ENCODE measurements around the gene TMCO4. TPM values are rescaled to one million over a fixed set of nuclear protein-coding genes. Genes with fewer than 3 reads are reported as not detected.
A peak's percentile ranks its signal among the peaks of the same experiment; 100 is the strongest.
"Not testable (repeated sequence)": the region's sequence is repeated elsewhere in the genome, so short reads cannot be mapped to it uniquely, and the experiment has no call there.

Gene TMCO4
- total RNA-seq, 1 experiment from 2014 or later = 7.2 TPM

DNA sequence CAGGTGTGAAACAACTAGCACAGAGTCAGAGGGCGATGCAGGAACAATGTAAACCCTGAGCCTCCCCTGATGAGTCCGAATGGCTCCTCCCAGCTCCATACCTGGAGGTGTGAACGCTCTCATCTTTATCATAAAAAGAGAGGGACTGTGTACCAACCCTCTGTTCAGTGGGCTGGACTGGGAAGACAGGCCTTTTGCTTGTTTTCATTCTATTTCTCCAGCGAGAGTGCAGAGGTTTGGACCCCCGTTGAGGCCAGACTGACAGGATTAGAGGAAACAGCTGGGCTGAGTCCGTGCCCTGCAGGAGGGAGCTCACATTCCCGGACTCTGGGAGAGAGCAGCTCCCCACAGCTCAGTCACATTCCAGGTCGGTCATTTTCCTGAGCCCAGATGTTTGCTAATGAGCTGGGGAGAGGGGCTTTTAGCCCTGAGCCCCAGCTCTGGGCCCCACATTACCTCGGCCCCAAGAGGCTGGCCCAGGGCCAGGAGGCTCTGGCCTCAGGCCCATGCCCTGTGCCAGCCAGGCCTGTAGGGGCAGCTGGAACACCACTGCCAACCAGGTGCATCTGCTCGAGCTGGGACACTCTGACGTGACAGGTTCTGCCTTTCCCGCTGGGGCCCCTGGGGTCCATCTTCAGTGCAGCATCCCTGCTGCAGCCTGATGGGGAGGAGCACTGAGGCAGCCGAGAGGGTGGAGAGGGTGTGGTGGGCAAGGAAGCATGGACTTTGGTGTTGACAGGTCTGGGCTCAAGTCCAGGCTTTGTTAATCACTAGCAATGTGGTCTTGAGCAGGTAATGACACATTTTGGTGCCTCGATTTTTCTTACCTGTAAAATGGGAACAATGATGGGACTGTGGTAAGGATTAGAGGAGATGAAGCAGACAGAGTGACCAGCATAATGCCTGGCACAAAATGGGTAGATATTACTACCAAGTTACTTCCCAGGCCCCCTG is 159.1 kb downstream of the TMCO4 start:
- DNase-seq (ENCODE audit: low spot score) = peak; percentile 73
- Mint-ChIP-seq H3K27me3 (ENCODE audit: low read depth) (peaks cover 44% of the 10 kb centered on the region), H3K4me1 (peaks cover 21% of the 10 kb centered on the region), H3K27ac (no peak overlapping the region), H3K9me3 (no peaks in the 10 kb centered on the region), H3K36me3 (no peaks in the 10 kb centered on the region), H3K4me3 (no peak overlapping the region)
- peak; percentile 49 for ATAC-seq
- TF ChIP-seq ZNF423 (CRISPR knock-in tag; IDR thresholded peaks at IDR 0.05) (peak; percentile 35; the same call in 1 of the 2 replicates), CBFB (CRISPR knock-in tag; IDR thresholded peaks at IDR 0.05; ENCODE audit: low read depth) (no peak)
- TF ChIP-seq, protein P1, sequence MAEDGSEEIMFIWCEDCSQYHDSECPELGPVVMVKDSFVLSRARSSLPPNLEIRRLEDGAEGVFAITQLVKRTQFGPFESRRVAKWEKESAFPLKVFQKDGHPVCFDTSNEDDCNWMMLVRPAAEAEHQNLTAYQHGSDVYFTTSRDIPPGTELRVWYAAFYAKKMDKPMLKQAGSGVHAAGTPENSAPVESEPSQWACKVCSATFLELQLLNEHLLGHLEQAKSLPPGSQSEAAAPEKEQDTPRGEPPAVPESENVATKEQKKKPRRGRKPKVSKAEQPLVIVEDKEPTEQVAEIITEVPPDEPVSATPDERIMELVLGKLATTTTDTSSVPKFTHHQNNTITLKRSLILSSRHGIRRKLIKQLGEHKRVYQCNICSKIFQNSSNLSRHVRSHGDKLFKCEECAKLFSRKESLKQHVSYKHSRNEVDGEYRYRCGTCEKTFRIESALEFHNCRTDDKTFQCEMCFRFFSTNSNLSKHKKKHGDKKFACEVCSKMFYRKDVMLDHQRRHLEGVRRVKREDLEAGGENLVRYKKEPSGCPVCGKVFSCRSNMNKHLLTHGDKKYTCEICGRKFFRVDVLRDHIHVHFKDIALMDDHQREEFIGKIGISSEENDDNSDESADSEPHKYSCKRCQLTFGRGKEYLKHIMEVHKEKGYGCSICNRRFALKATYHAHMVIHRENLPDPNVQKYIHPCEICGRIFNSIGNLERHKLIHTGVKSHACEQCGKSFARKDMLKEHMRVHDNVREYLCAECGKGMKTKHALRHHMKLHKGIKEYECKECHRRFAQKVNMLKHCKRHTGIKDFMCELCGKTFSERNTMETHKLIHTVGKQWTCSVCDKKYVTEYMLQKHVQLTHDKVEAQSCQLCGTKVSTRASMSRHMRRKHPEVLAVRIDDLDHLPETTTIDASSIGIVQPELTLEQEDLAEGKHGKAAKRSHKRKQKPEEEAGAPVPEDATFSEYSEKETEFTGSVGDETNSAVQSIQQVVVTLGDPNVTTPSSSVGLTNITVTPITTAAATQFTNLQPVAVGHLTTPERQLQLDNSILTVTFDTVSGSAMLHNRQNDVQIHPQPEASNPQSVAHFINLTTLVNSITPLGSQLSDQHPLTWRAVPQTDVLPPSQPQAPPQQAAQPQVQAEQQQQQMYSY (CRISPR knock-in tag; IDR thresholded peaks at IDR 0.05) = 0 out of 2 replicates have a peak, but pooled peaks have one; percentile 11
- ChIA-PET CTCF (interaction anchor here (0.5 to 3.2 kb wide), 22 partner anchors 8 to 350 kb away, joined by 3 to 23 read pairs (median 4); partner anchors contain the start of gene SLC66A1), POLR2A (interaction anchor here (0.9 kb wide), 2 partner anchors 11 to 155 kb away, joined by 3 to 5 read pairs; partner anchors contain the start of gene CAPZB)

DNA sequence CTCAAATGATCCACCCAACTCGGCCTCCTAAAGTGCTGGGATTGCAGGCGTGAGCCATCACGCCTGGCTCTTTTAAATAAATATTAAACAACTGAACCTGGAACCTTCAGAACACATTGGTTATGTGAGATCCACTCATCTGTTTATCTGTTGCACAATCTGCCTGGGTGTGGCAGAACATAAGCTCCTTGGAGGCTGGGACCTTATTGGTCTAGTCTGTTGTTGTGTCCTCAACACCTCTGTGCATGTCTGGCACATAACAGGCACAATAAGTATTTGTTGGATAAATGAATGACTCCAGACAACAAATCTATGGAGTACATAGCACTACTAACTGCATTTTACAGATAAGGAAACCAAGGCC is 159.7 kb downstream of the TMCO4 start:
- Mint-ChIP-seq H3K36me3 (no peaks in the 10 kb centered on the region), H3K4me1 (peaks cover 20% of the 10 kb centered on the region), H3K4me3 (no peak overlapping the region), H3K27me3 (ENCODE audit: low read depth) (peaks cover 38% of the 10 kb centered on the region), H3K9me3 (no peaks in the 10 kb centered on the region), H3K27ac (no peak overlapping the region)
- no peak for DNase-seq (ENCODE audit: low spot score)
- ATAC-seq = no peak
- TF ChIP-seq ZNF219 (CRISPR knock-in tag; IDR thresholded peaks at IDR 0.05; ENCODE audit: borderline replicate concordance) (no peak), ZNF416 (CRISPR knock-in tag; IDR thresholded peaks at IDR 0.05) (no peak), ZNF671 (CRISPR knock-in tag; IDR thresholded peaks at IDR 0.05) (no peak), MYBL2 (CRISPR knock-in tag; IDR thresholded peaks at IDR 0.05) (no peak), ATF1 (CRISPR knock-in tag; IDR thresholded peaks at IDR 0.05) (no peak), RELA (CRISPR knock-in tag; IDR thresholded peaks at IDR 0.05; ENCODE audit: borderline replicate concordance) (no peak)
- TF ChIP-seq, protein P2, sequence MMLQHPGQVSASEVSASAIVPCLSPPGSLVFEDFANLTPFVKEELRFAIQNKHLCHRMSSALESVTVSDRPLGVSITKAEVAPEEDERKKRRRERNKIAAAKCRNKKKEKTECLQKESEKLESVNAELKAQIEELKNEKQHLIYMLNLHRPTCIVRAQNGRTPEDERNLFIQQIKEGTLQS (CRISPR knock-in tag; conservative IDR thresholded peaks at IDR 0.05) = no peak
- TF ChIP-seq, protein P3, sequence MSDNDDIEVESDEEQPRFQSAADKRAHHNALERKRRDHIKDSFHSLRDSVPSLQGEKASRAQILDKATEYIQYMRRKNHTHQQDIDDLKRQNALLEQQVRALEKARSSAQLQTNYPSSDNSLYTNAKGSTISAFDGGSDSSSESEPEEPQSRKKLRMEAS (CRISPR knock-in tag; IDR thresholded peaks at IDR 0.05) = no peak
- TF ChIP-seq, protein P4, sequence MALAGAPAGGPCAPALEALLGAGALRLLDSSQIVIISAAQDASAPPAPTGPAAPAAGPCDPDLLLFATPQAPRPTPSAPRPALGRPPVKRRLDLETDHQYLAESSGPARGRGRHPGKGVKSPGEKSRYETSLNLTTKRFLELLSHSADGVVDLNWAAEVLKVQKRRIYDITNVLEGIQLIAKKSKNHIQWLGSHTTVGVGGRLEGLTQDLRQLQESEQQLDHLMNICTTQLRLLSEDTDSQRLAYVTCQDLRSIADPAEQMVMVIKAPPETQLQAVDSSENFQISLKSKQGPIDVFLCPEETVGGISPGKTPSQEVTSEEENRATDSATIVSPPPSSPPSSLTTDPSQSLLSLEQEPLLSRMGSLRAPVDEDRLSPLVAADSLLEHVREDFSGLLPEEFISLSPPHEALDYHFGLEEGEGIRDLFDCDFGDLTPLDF (CRISPR knock-in tag; IDR thresholded peaks at IDR 0.05) = no peak
- TF ChIP-seq, protein P5, sequence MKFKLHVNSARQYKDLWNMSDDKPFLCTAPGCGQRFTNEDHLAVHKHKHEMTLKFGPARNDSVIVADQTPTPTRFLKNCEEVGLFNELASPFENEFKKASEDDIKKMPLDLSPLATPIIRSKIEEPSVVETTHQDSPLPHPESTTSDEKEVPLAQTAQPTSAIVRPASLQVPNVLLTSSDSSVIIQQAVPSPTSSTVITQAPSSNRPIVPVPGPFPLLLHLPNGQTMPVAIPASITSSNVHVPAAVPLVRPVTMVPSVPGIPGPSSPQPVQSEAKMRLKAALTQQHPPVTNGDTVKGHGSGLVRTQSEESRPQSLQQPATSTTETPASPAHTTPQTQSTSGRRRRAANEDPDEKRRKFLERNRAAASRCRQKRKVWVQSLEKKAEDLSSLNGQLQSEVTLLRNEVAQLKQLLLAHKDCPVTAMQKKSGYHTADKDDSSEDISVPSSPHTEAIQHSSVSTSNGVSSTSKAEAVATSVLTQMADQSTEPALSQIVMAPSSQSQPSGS (CRISPR knock-in tag; IDR thresholded peaks at IDR 0.05; ENCODE audit: borderline replicate concordance, low read depth) = no peak
- ChIA-PET CTCF (interaction anchor here (1.0 to 3.2 kb wide), 16 partner anchors 9 to 327 kb away, joined by 3 to 23 read pairs (median 4); partner anchors contain the start of gene SLC66A1), POLR2A (interaction anchor here (0.9 kb wide), 2 partner anchors 11 to 155 kb away, joined by 3 to 5 read pairs; partner anchors contain the start of gene CAPZB)

DNA sequence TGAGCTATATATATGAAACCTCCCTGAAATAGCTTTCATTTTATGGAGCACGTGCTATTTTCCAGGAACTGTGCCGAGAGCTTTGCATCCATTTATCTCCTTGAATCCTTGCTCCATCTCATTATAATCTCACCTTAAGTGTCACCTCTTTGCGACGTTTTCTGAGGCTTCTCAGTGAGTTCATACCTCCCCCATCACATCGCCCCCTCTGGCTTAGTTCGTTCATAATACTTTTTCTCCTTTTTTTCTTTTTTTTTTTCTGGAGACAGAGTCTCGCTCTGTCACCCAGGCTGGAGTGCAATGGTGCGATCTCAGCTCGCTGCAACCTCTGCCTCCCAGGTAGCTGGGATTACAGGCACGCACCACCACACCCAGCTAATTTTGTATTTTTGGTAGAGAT is 160.5 kb downstream of the TMCO4 start:
- H3K9me3 Mint-ChIP-seq; ATAC-seq; H3K4me3 Mint-ChIP-seq; H3K36me3 Mint-ChIP-seq; H3K27ac Mint-ChIP-seq; DNase-seq (ENCODE audit: low spot score); POLR2A ChIA-PET: not testable (repeated sequence)
- CTCF ChIA-PET = interaction anchor here (0.7 to 3.2 kb wide), 7 partner anchors 9 to 286 kb away, joined by 3 to 23 read pairs (median 4); no protein-coding TSS in a partner anchor
- peaks cover 20% of the 10 kb centered on the region for H3K4me1 Mint-ChIP-seq
- H3K27me3 Mint-ChIP-seq (ENCODE audit: low read depth) = peaks cover 34% of the 10 kb centered on the region
